GM23338 (cell line): ENCODE results near the gene RAB3B. TPM values are rescaled to one million over a fixed set of nuclear protein-coding genes. Genes with fewer than 3 reads are reported as not detected.
A peak's percentile ranks its signal among the peaks of the same experiment; 100 is the strongest.

ENCODE experiments used
- ATAC-seq: fragments of 200-7000 bp; cut with Tn5 transposase; 3 replicates; pipeline ENCODE4 v1.9.1; 2020
- DNase-seq: peaks from one replicate; pipeline ENCODE4 v3.0.0-alpha.2; 2015; ENCODE audit warnings: low spot score
- H2AFZ ChIP-seq: fragments of 200-600 bp; sonication (generic); 2 replicates; pipeline ENCODE4 v1.8.0; 2016; ENCODE audit warnings: antibody characterized with exemption, mild to moderate bottlenecking, moderate library complexity
- H3F3A ChIP-seq: fragments of 200-600 bp; sonication (generic); replicated peaks from 2 replicates; pipeline ENCODE4 v1.8.0; 2017; ENCODE audit warnings: antibody characterized with exemption, mixed run types, low read depth
- H3K27ac ChIP-seq: fragments of 200-600 bp; sonication (generic); 2 replicates; pipeline ENCODE4 v1.6.1; 2016; ENCODE audit warnings: low read depth
- H3K27me3 ChIP-seq: fragments of 200-600 bp; sonication (generic); 2 replicates; pipeline ENCODE4 v1.8.0; 2016; ENCODE audit warnings: mild to moderate bottlenecking, mixed run types, moderate library complexity; ENCODE audit not compliant: insufficient read depth
- H3K36me3 ChIP-seq: fragments of 200-600 bp; sonication (generic); 2 replicates; pipeline ENCODE4 v1.8.0; 2016; ENCODE audit warnings: mild to moderate bottlenecking; ENCODE audit not compliant: insufficient read depth
- H3K4me1 ChIP-seq: fragments of 200-600 bp; sonication (generic); 2 replicates; pipeline ENCODE4 v1.8.0; 2016; ENCODE audit warnings: mild to moderate bottlenecking, moderate library complexity; ENCODE audit not compliant: insufficient read depth
- H3K4me2 ChIP-seq: fragments of 200-600 bp; sonication (generic); 2 replicates; pipeline ENCODE4 v1.7.1; 2017; ENCODE audit warnings: mixed run types
- H3K4me3 ChIP-seq: fragments of 200-600 bp; sonication (generic); 2 replicates; pipeline ENCODE4 v1.6.1; 2016; ENCODE audit warnings: mixed run types
- H3K79me2 ChIP-seq: fragments of 200-600 bp; sonication (generic); replicated peaks from 2 replicates; pipeline ENCODE4 v1.8.0; 2017; ENCODE audit warnings: mild to moderate bottlenecking; ENCODE audit not compliant: insufficient read depth
- H3K9me2 ChIP-seq: fragments of 200-600 bp; sonication (generic); 2 replicates; pipeline ENCODE4 v1.8.0; 2017; ENCODE audit not compliant: insufficient read depth
- H4K20me1 ChIP-seq: fragments of 200-600 bp; sonication (generic); replicated peaks from 2 replicates; pipeline ENCODE4 v1.8.0; 2017; ENCODE audit warnings: mild to moderate bottlenecking; ENCODE audit not compliant: insufficient read depth
- H3K27ac Mint-ChIP-seq: 2 replicates; pipeline ENCODE4 v1.8.0; 2020; ENCODE audit warnings: inconsistent platforms, mild to moderate bottlenecking, moderate library complexity, mixed read lengths
- H3K27me3 Mint-ChIP-seq: 3 replicates; pipeline ENCODE4 v1.8.0; 2022; ENCODE audit warnings: low read depth, mild to moderate bottlenecking, moderate library complexity, mixed read lengths, inconsistent platforms; ENCODE audit not compliant: insufficient read depth, poor library complexity
- H3K36me3 Mint-ChIP-seq: 3 replicates; pipeline ENCODE4 v1.8.0; 2021; ENCODE audit warnings: low read depth, mild to moderate bottlenecking, inconsistent platforms, moderate library complexity, mixed read lengths
- H3K4me1 Mint-ChIP-seq: 3 replicates; pipeline ENCODE4 v1.8.0; 2020; ENCODE audit warnings: mild to moderate bottlenecking, inconsistent platforms, mixed read lengths
- H3K4me3 Mint-ChIP-seq: 3 replicates; pipeline ENCODE4 v1.8.0; 2021; ENCODE audit warnings: moderate library complexity, mild to moderate bottlenecking, inconsistent platforms, mixed read lengths
- H3K9me3 Mint-ChIP-seq: 3 replicates; pipeline ENCODE4 v1.8.0; 2020; ENCODE audit warnings: moderate library complexity, mild to moderate bottlenecking, inconsistent platforms, mixed read lengths
- CTCF ChIP-seq, 2 experiments: fragments of 200-600 bp in 1 of 2; sonication (generic) in 1 of 2; conservative IDR thresholded peaks; 2 replicates each; pipeline versions ENCODE4 v1.5.1 to v1.6.1; 2016 to 2017; ENCODE audit warnings: antibody characterized with exemption in 2 of 2, low read depth in 2 of 2, mild to moderate bottlenecking in 2 of 2, moderate library complexity in 1 of 2
- ETS1 ChIP-seq: IDR thresholded peaks from 2 replicates; pipeline ENCODE4 v1.6.1; 2016; ENCODE audit warnings: antibody characterized with exemption
- EZH2 ChIP-seq: fragments of 200-600 bp; sonication (generic); IDR thresholded peaks from one replicate; pipeline ENCODE4 v1.8.0; 2017; ENCODE audit warnings: antibody characterized with exemption, mild to moderate bottlenecking, low read depth; ENCODE audit not compliant: unreplicated experiment
- JUNB ChIP-seq: IDR thresholded peaks from one replicate; pipeline ENCODE4 v1.6.1; 2016; ENCODE audit warnings: antibody characterized with exemption; ENCODE audit not compliant: unreplicated experiment
- NANOG ChIP-seq: IDR thresholded peaks from 2 replicates; pipeline ENCODE4 v1.6.1; 2016; ENCODE audit warnings: antibody characterized with exemption, borderline replicate concordance
- POLR2AphosphoS5 ChIP-seq: IDR thresholded peaks from 2 replicates; pipeline ENCODE4 v1.6.1; 2016; ENCODE audit warnings: antibody characterized with exemption, low read depth
- REST ChIP-seq: IDR thresholded peaks from one replicate; pipeline ENCODE4 v1.6.1; 2018; ENCODE audit warnings: antibody characterized with exemption; ENCODE audit not compliant: unreplicated experiment
- STAT1 ChIP-seq: IDR thresholded peaks from one replicate; pipeline ENCODE4 v1.6.1; 2016; ENCODE audit warnings: antibody characterized with exemption; ENCODE audit not compliant: unreplicated experiment
- ZNF462 ChIP-seq: fragments of 250-450 bp; sonication (Bioruptor Pico); IDR thresholded peaks from 2 replicates; pipeline ENCODE4 v1.5.0; 2020; ENCODE audit warnings: mild to moderate bottlenecking, moderate library complexity
- polyA plus RNA-seq: library from polyadenylated mRNA; unstranded; fragments of >200 nt; fragmentation: Nextera tagmentation; extraction: Ambion mirVana; gene quantifications from 2 replicates; pipeline ENCODE4 v1.2.1, GENCODE V29; 2016
- total RNA-seq: library from RNA; depleted of rRNA; stranded (reverse); fragments of >200 nt; shearing (Covaris generic); gene quantifications from 2 replicates; pipeline ENCODE4 v1.2.3, GENCODE V29; 2014

Gene RAB3B
- total and polyA plus RNA-seq, 2 experiments from 2014 or later, result 18.3 to 37.9 TPM

- H3K4me1 Mint-ChIP-seq, result peaks cover 30% of the 10 kb centered on the region
Observed at GRCh38 chr1:51954783-51955182, 35.7 kb downstream of the RAB3B start.

More at GRCh38 chr1:51954783-51955182, 35.7 kb downstream of the RAB3B start:
- TF ChIP-seq ETS1 (no peak), POLR2AphosphoS5 (no peak), JUNB (no peak), ZNF462 (CRISPR knock-in tag) (no peak), NANOG (no peak), REST (no peak), STAT1 (no peak), EZH2 (no peak), CTCF (conservative IDR thresholded peaks at IDR 0.05; ENCODE audit: low read depth in 2 of 2) (no peak)
- H3K27ac ChIP-seq, result 0 out of 2 replicates have a peak overlapping the region, but pooled peaks have one; percentile 46
- Mint-ChIP-seq H3K9me3 (peaks cover 14% of the 10 kb centered on the region), H3K27me3 (peaks cover under 1% of the 10 kb centered on the region), H3K4me3 (no peak overlapping the region), H3K27ac (no peak overlapping the region), H3K36me3 (peaks cover 48% of the 10 kb centered on the region)
- H3K4me2 ChIP-seq, result no peak overlapping the region
- H3K4me1 ChIP-seq, result peaks cover 30% of the 10 kb centered on the region
- no peak overlapping the region for H3K4me3 ChIP-seq
- H3K9me2 ChIP-seq, result no peaks in the 10 kb centered on the region
- no peak for DNase-seq
- no peaks in the 10 kb centered on the region for H3F3A ChIP-seq
- peaks cover 5% of the 10 kb centered on the region; the same call in 1 of the 2 replicates for H3K79me2 ChIP-seq
- no peak for ATAC-seq
- H3K36me3 ChIP-seq, result no peaks in the 10 kb centered on the region; the same call in 1 of the 2 replicates
- 0 out of 2 replicates have a peak, but pooled peaks cover 3% of the 10 kb centered on the region for H4K20me1 ChIP-seq
- H2AFZ ChIP-seq, result no peak overlapping the region
- no peaks in the 10 kb centered on the region for H3K27me3 ChIP-seq
